ENCODE measurements around the gene GRM4. TPM values are rescaled to one million over a fixed set of nuclear protein-coding genes. Genes with fewer than 3 reads are reported as not detected.

GRM4 gene
- total and polyA plus RNA-seq, 2 donors from 2014 or later = not detected

- Histone ChIP-seq H3K4me1 (ENCODE audit: control insufficient read depth in 2 of 3, insufficient read depth in 2 of 3, low read depth in 1 of 3, low read length in 3 of 3) (no peaks in the 10 kb centered on the region), H3K4me3 (ENCODE audit: low read length in 3 of 3) (no peak overlapping the region), H3K27ac (ENCODE audit: low read depth in 2 of 2, low read length in 2 of 2) (no peak overlapping the region), H3K9ac (ENCODE audit: low read length in 3 of 3) (no peak overlapping the region), H3K36me3 (ENCODE audit: control insufficient read depth in 2 of 3, insufficient read depth in 3 of 3, low read length in 3 of 3) (no peaks in the 10 kb centered on the region), H3K9me3 (ENCODE audit: control insufficient read depth in 2 of 3, insufficient read depth in 1 of 3, low read length in 3 of 3) (peaks cover 0 to 7% (median 0%) of the 10 kb centered on the region in 3 donors), H3K27me3 (ENCODE audit: control insufficient read depth, insufficient read depth, low read length) (no peaks in the 10 kb centered on the region)
- intact Hi-C loops (cut with DNase I) = no loop called here
- FAIRE-seq (no peak), DNase-seq (no peak)
- no peak for TF ChIP-seq CTCF (IDR thresholded peaks at IDR 0.05; ENCODE audit: borderline replicate concordance, extremely low read depth, insufficient read depth)
Observed at GRCh38 chr6:34071136-34071883, 74.6 kb downstream of the GRM4 start.

GRCh38 chr6:34070315-34071135 is 75.4 kb downstream of the GRM4 start:
- no peak for FAIRE-seq

GRCh38 chr6:34068462-34069044 is 77.3 kb downstream of the GRM4 start:
- H3K27me3 ChIP-seq (ENCODE audit: control insufficient read depth, insufficient read depth, low read length) = no peaks in the 10 kb centered on the region
- intact Hi-C loops (cut with DNase I) = no loop called here
- TF ChIP-seq CTCF (IDR thresholded peaks at IDR 0.05; ENCODE audit: borderline replicate concordance, extremely low read depth, insufficient read depth) = no peak
- FAIRE-seq (no peak), DNase-seq (no peak)
- H3K36me3 ChIP-seq (ENCODE audit: control insufficient read depth in 2 of 3, insufficient read depth in 3 of 3, low read length in 3 of 3) = no peaks in the 10 kb centered on the region
- H3K4me1 ChIP-seq (ENCODE audit: control insufficient read depth in 2 of 3, insufficient read depth in 2 of 3, low read depth in 1 of 3, low read length in 3 of 3) = no peaks in the 10 kb centered on the region
- peaks cover 0 to 7% (median 0%) of the 10 kb centered on the region in 3 donors for H3K9me3 ChIP-seq (ENCODE audit: control insufficient read depth in 2 of 3, insufficient read depth in 1 of 3, low read length in 3 of 3)
- no peak overlapping the region for H3K4me3 ChIP-seq (ENCODE audit: low read length in 3 of 3)
- no peak overlapping the region for H3K9ac ChIP-seq (ENCODE audit: low read length in 3 of 3)
- no peak overlapping the region for H3K27ac ChIP-seq (ENCODE audit: low read depth in 2 of 2, low read length in 2 of 2)

More at GRCh38 chr6:34070315-34071135, 75.4 kb downstream of the GRM4 start:
- intact Hi-C loops (cut with DNase I) = no loop called here
- H3K9ac ChIP-seq (ENCODE audit: low read length in 3 of 3) = no peak overlapping the region
- no peak for DNase-seq
- H3K4me3 ChIP-seq (ENCODE audit: low read length in 3 of 3) = no peak overlapping the region
- H3K27me3 ChIP-seq (ENCODE audit: control insufficient read depth, insufficient read depth, low read length) = no peaks in the 10 kb centered on the region
- H3K27ac ChIP-seq (ENCODE audit: low read depth in 2 of 2, low read length in 2 of 2) = no peak overlapping the region
- H3K4me1 ChIP-seq (ENCODE audit: control insufficient read depth in 2 of 3, insufficient read depth in 2 of 3, low read depth in 1 of 3, low read length in 3 of 3) = no peaks in the 10 kb centered on the region
- no peaks in the 10 kb centered on the region for H3K36me3 ChIP-seq (ENCODE audit: control insufficient read depth in 2 of 3, insufficient read depth in 3 of 3, low read length in 3 of 3)
- no peak for TF ChIP-seq CTCF (IDR thresholded peaks at IDR 0.05; ENCODE audit: borderline replicate concordance, extremely low read depth, insufficient read depth)
- peaks cover 0 to 7% (median 0%) of the 10 kb centered on the region in 3 donors for H3K9me3 ChIP-seq (ENCODE audit: control insufficient read depth in 2 of 3, insufficient read depth in 1 of 3, low read length in 3 of 3)
